Activated naive CD8-positive, alpha-beta T cell treated with anti-CD3 and anti-CD28 coated beads, Interleukin-2, amount 10 ng/mL, durations not matched to agents 7 days and 5 days (primary cell): ENCODE data around the gene SAMD11. TPM values are rescaled to one million over a fixed set of nuclear protein-coding genes. Genes with fewer than 3 reads are reported as not detected.
"Not testable (repeated sequence)": the region's sequence is repeated elsewhere in the genome, so short reads cannot be mapped to it uniquely, and the experiment has no call there.

ENCODE experiments used
- ATAC-seq: fragments of 150-1000 bp; cut with Tn5 transposase; one replicate; pipeline ENCODE4 v1.10.0; 2021; ENCODE audit warnings: low read depth, moderate library complexity
- POLR2A ChIA-PET: fragments of 350-600 bp; sonication (Branson Sonifier 250); formaldehyde crosslinking; loops from one replicate; lab custom pipeline; 2021; ENCODE audit warnings: antibody characterized with exemption; lab: Charles Lee
- DNase-seq: peaks from one replicate; pipeline ENCODE4 v3.0.0; 2021
- H3K27ac Mint-ChIP-seq: one replicate; pipeline ENCODE4 v1.8.0; 2022; ENCODE audit warnings: mild to moderate bottlenecking, mixed read lengths
- H3K27me3 Mint-ChIP-seq: one replicate; pipeline ENCODE4 v1.8.0; 2022; ENCODE audit warnings: mild to moderate bottlenecking, moderate library complexity, mixed read lengths
- H3K36me3 Mint-ChIP-seq: one replicate; pipeline ENCODE4 v1.8.0; 2021; ENCODE audit warnings: mild to moderate bottlenecking, mixed read lengths
- H3K4me1 Mint-ChIP-seq: one replicate; pipeline ENCODE4 v1.8.0; 2021; ENCODE audit warnings: mixed read lengths
- H3K4me3 Mint-ChIP-seq: one replicate; pipeline ENCODE4 v1.8.0; 2022; ENCODE audit warnings: mild to moderate bottlenecking, moderate library complexity, mixed read lengths
- H3K9me3 Mint-ChIP-seq: one replicate; pipeline ENCODE4 v1.8.0; 2021; ENCODE audit warnings: mixed read lengths
- total RNA-seq, 2 experiments: library from RNA; stranded (reverse); gene quantifications; one replicate each; pipeline ENCODE4 v1.2.3, GENCODE V29; 2021

Gene SAMD11
- under 1 TPM in 1 of 2 experiments, not detected in 1; 0.22 TPM for total RNA-seq

GRCh38 chr1:923131-923990 is at the start of gene SAMD11:
Gene SAMD11 (plus strand): TSS chr1:923923. CDS start chr1:924432, 509 bp downstream.
- POLR2A ChIA-PET, result no interaction called here
- ATAC-seq (no peak), DNase-seq (peak; percentile 75)
- no peaks in the 10 kb centered on the region for H3K9me3 Mint-ChIP-seq
- H3K36me3 Mint-ChIP-seq, result no peaks in the 10 kb centered on the region
- peak within 1 kb of the TSS; percentile 76 for H3K4me3 Mint-ChIP-seq
- H3K27ac Mint-ChIP-seq, result peak within 1 kb of the TSS; percentile 45
- peaks cover 56% of the 10 kb centered on the region for H3K27me3 Mint-ChIP-seq
- peaks cover 8% of the 10 kb centered on the region for H3K4me1 Mint-ChIP-seq

GRCh38 chr1:876428-877208 is 47.1 kb upstream of the SAMD11 start:
- POLR2A ChIA-PET, H3K4me1 Mint-ChIP-seq, H3K27ac Mint-ChIP-seq, ATAC-seq, DNase-seq, H3K4me3 Mint-ChIP-seq, H3K9me3 Mint-ChIP-seq, H3K36me3 Mint-ChIP-seq: not testable (repeated sequence)
- peaks cover 26% of the 10 kb centered on the region for H3K27me3 Mint-ChIP-seq

GRCh38 chr1:877209-877986 is 46.3 kb upstream of the SAMD11 start:
- H3K4me1 Mint-ChIP-seq, POLR2A ChIA-PET, H3K27ac Mint-ChIP-seq, ATAC-seq, DNase-seq, H3K4me3 Mint-ChIP-seq, H3K9me3 Mint-ChIP-seq, H3K36me3 Mint-ChIP-seq: not testable (repeated sequence)
- H3K27me3 Mint-ChIP-seq, result peaks cover 33% of the 10 kb centered on the region

- DNase-seq, H3K27ac Mint-ChIP-seq, POLR2A ChIA-PET, H3K9me3 Mint-ChIP-seq, H3K4me1 Mint-ChIP-seq, H3K36me3 Mint-ChIP-seq, ATAC-seq, H3K4me3 Mint-ChIP-seq: not testable (repeated sequence)
- peaks cover 62% of the 10 kb centered on the region for H3K27me3 Mint-ChIP-seq
Observed at GRCh38 chr1:880511-880910, 43.2 kb upstream of the SAMD11 start.

GRCh38 chr1:880915-881314 is 42.8 kb upstream of the SAMD11 start:
- H3K4me1 Mint-ChIP-seq, H3K27ac Mint-ChIP-seq, H3K36me3 Mint-ChIP-seq, POLR2A ChIA-PET, DNase-seq, ATAC-seq, H3K9me3 Mint-ChIP-seq, H3K4me3 Mint-ChIP-seq: not testable (repeated sequence)
- H3K27me3 Mint-ChIP-seq, result peaks cover 65% of the 10 kb centered on the region

GRCh38 chr1:886311-886710 is 37.4 kb upstream of the SAMD11 start:
- H3K4me3 Mint-ChIP-seq, result no peak overlapping the region
- peaks cover 1% of the 10 kb centered on the region for H3K4me1 Mint-ChIP-seq
- H3K36me3 Mint-ChIP-seq, result no peaks in the 10 kb centered on the region
- H3K27me3 Mint-ChIP-seq, result peaks cover 62% of the 10 kb centered on the region
- H3K9me3 Mint-ChIP-seq, result no peaks in the 10 kb centered on the region
- POLR2A ChIA-PET, result no interaction called here
- no peak overlapping the region for H3K27ac Mint-ChIP-seq
- no peak for DNase-seq
- no peak for ATAC-seq

- POLR2A ChIA-PET, result no interaction called here
- H3K27ac Mint-ChIP-seq, result no peak overlapping the region
- ATAC-seq (no peak), DNase-seq (no peak)
- peaks cover 1% of the 10 kb centered on the region for H3K4me1 Mint-ChIP-seq
- H3K9me3 Mint-ChIP-seq, result no peaks in the 10 kb centered on the region
- no peak overlapping the region for H3K4me3 Mint-ChIP-seq
- H3K36me3 Mint-ChIP-seq, result no peaks in the 10 kb centered on the region
- H3K27me3 Mint-ChIP-seq, result peaks cover 60% of the 10 kb centered on the region
Observed at GRCh38 chr1:886760-887159, 37.0 kb upstream of the SAMD11 start.

GRCh38 chr1:888297-888696 is 35.4 kb upstream of the SAMD11 start:
- Mint-ChIP-seq H3K4me3 (no peak overlapping the region), H3K4me1 (peaks cover 1% of the 10 kb centered on the region), H3K27me3 (peaks cover 55% of the 10 kb centered on the region), H3K27ac (no peak overlapping the region), H3K36me3 (no peaks in the 10 kb centered on the region), H3K9me3 (no peaks in the 10 kb centered on the region)
- ATAC-seq (no peak), DNase-seq (no peak)
- POLR2A ChIA-PET, result no interaction called here

GRCh38 chr1:889774-890173 is 33.9 kb upstream of the SAMD11 start:
- not testable (repeated sequence) for H3K4me3 Mint-ChIP-seq, H3K4me1 Mint-ChIP-seq, DNase-seq, H3K27ac Mint-ChIP-seq, H3K36me3 Mint-ChIP-seq, H3K9me3 Mint-ChIP-seq, ATAC-seq
- POLR2A ChIA-PET, result interaction anchor here (0.7 kb wide), 1 partner anchor 51 kb away, joined by 3 read pairs; no protein-coding TSS in a partner anchor
- H3K27me3 Mint-ChIP-seq, result peaks cover 51% of the 10 kb centered on the region

- H3K4me3 Mint-ChIP-seq, H3K9me3 Mint-ChIP-seq, DNase-seq, POLR2A ChIA-PET, H3K27ac Mint-ChIP-seq, H3K36me3 Mint-ChIP-seq, H3K4me1 Mint-ChIP-seq, ATAC-seq: not testable (repeated sequence)
- peaks cover 51% of the 10 kb centered on the region for H3K27me3 Mint-ChIP-seq
Observed at GRCh38 chr1:890234-890633, 33.5 kb upstream of the SAMD11 start.

- no peak for DNase-seq
- peaks cover 52% of the 10 kb centered on the region for H3K27me3 Mint-ChIP-seq
- H3K4me1 Mint-ChIP-seq, result peaks cover 1% of the 10 kb centered on the region
- POLR2A ChIA-PET, result no interaction called here
- no peak for ATAC-seq
- no peaks in the 10 kb centered on the region for H3K36me3 Mint-ChIP-seq
- H3K9me3 Mint-ChIP-seq, result no peaks in the 10 kb centered on the region
- H3K27ac Mint-ChIP-seq, result no peak overlapping the region
- H3K4me3 Mint-ChIP-seq, result no peak overlapping the region
Observed at GRCh38 chr1:890661-891060, 33.1 kb upstream of the SAMD11 start.

GRCh38 chr1:897226-897625 is 26.5 kb upstream of the SAMD11 start:
- Mint-ChIP-seq H3K4me1 (peaks cover 9% of the 10 kb centered on the region), H3K27ac (no peak overlapping the region), H3K27me3 (peaks cover 57% of the 10 kb centered on the region), H3K4me3 (no peak overlapping the region), H3K9me3 (peaks cover 7% of the 10 kb centered on the region), H3K36me3 (peaks cover 4% of the 10 kb centered on the region)
- DNase-seq (no peak), ATAC-seq (no peak)
- POLR2A ChIA-PET, result no interaction called here

- H3K4me1 Mint-ChIP-seq, H3K9me3 Mint-ChIP-seq, H3K36me3 Mint-ChIP-seq, ATAC-seq, H3K4me3 Mint-ChIP-seq, POLR2A ChIA-PET, H3K27ac Mint-ChIP-seq, DNase-seq: not testable (repeated sequence)
- H3K27me3 Mint-ChIP-seq, result peaks cover 53% of the 10 kb centered on the region
Observed at GRCh38 chr1:897951-898350, 25.8 kb upstream of the SAMD11 start.
